T-helper 1 cell treated with Interleukin-12 subunit alpha and Interleukin-12 subunit beta and Interleukin-4 antibody, amounts not matched to agents 30 ng/mL and 1 ng/mL, for 36 hours (primary cell): ENCODE data around the gene CECR2. TPM values are rescaled to one million over a fixed set of nuclear protein-coding genes. Genes with fewer than 3 reads are reported as not detected.

Experiments
- intact Hi-C: fragments of 100-400 bp; cut with micrococcal nuclease; formaldehyde crosslinking; loops from one replicate; pipeline ENCODE4 v1.15.1; 2024
- total RNA-seq: library from RNA; stranded (reverse); gene quantifications from 2 replicates; pipeline ENCODE4 v1.2.3, GENCODE V29; 2022

The CECR2 gene
- total RNA-seq, 1 donor from 2014 or later = 0.42 TPM

DNA sequence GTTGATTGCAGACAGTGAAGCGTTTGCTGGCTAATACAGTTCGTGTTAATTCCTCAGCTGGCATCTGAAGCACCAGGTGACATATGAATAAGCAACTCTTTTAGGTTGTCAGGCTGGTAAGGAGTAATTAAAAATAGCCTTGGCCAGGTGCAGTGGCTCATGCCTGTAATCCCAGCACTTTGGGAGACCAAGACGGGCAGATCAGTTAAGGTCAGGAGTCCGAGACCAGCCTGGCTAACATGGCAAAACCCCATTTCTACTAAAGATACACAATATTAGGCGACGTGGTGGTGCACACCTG, 74.9 kb downstream of the CECR2 start:
- intact Hi-C loops = no loop called here

DNA sequence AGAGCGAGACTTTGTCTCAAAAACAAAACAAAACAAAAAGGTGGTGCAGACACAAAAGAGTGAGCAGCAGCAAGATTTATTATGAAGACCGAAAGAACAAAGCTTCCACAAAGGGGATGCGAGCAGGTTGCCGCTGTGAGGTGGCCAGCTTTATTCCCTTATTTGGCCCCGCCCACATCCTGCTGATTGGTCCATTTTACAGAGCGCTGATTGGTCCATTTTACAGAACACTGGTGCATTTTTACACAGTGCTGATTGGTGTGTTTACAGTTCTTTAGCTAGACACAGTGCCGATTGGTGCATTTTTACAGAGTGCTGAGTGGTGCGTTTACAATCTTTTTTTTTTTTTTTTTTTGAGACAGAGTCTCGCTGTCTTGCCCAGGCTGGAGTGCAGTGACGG, 77.4 kb downstream of the CECR2 start:
- intact Hi-C loops = no loop called here

- intact Hi-C loops = no loop called here
Observed at GRCh38 chr22:17451316-17451715, 82.1 kb downstream of the CECR2 start.

GRCh38 chr22:17460895-17461294, 91.6 kb downstream of the CECR2 start:
- intact Hi-C loops = no loop called here

GRCh38 chr22:17470880-17471500, 101.7 kb downstream of the CECR2 start:
- intact Hi-C loops = no loop called here

DNA sequence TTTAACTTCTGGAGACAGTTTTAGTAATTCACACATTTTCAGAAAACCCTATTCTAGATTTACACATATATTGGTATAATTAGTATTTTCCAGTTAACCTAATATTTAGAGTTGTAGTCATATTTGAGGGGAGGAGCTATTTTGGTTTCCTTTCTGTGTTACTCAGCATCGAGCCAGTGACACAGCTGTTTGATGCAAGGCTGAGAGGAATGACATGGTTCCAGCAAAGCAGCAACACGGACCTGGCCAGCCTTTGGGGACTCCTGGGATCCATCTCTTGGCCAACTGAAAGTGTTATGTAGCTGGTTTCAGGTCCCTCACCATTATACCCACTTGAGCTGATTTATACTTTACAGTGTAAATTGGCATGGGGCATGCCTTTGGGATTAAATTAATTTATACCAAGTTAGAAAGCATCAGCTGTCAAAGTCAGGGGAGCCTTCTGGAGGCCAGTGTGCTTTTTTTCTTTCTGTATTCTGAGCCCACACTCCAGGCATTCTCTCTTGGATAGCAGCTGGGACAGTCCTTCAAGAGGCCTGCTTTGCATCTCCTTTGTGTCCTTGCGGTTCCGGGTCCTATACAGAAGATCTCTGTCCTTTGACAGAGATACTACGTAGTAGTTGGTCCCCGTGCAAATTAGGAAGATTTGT, 102.8 kb downstream of the CECR2 start:
- intact Hi-C loops = no loop called here

DNA sequence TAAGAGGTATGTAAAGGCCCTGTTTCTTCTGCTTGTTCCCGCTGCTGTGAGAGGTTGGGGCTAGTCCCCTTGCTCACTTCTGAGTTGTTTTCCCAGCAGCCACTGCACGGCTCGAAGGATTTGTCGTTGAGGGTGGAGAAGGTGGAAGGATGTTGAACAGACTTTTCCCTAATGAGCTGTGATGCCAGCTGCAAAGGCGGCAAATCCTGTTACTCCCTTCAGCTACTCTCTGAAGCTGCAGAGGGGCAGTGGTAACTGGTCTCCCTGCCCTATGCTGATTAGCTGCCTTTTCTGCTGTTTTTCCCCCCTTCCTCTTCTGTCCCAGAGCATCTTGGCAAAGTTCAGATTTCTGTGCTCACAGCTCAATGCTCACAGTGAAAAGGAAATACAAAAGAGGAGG, 103.7 kb downstream of the CECR2 start:
- intact Hi-C loops = no loop called here

GRCh38 chr22:17475318-17476230, 106.3 kb downstream of the CECR2 start:
- intact Hi-C loops = no loop called here

GRCh38 chr22:17476838-17477237, 107.6 kb downstream of the CECR2 start:
- intact Hi-C loops = no loop called here

GRCh38 chr22:17477391-17477833, 108.2 kb downstream of the CECR2 start:
- intact Hi-C loops = no loop called here

- intact Hi-C loops = no loop called here
Observed at GRCh38 chr22:17479135-17479534, 109.9 kb downstream of the CECR2 start.

DNA sequence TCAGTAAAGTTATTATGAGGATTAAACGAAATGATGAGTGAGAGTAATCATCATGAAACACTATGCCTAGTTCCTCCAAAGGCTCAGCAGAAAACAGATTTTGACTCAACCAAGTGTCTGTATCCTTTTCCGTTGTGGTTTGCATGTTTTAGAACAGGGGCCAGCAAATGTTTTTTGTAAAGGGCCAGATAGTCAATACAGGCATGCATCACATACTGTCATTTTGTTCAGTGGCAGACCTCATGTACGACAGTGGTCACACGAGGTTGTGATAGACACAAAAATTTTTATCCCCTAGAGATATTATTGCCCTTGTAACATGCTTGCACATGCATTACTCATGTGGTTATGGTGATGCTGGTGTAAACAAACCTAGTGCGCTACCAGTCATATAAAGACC, 112.2 kb downstream of the CECR2 start:
- intact Hi-C loops = no loop called here

- intact Hi-C loops = no loop called here
Observed at GRCh38 chr22:17483688-17484372, 114.6 kb downstream of the CECR2 start.

DNA sequence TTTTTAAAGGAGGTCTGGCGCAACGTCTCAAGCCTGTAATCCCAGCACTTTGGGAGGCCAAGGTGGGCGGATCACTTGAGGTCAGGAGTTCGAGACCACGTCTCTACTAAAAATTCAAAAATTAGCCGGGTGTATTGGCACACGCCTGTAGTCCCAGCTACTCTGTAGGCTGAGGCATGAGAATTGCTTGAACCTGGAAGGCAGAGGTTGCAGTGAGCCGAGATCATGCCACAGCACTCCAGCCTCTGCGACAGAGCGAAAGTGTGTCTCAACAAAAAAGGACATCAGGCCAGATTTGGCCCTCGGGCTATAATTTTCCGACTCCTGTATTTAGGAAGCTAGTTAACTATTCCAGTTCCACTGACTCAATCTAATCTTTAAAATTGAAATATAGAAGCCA, 115.3 kb downstream of the CECR2 start:
- intact Hi-C loops = no loop called here

GRCh38 chr22:17486313-17486712, 117.1 kb downstream of the CECR2 start:
- intact Hi-C loops = no loop called here

- intact Hi-C loops = no loop called here
Observed at GRCh38 chr22:17486719-17487118, 117.5 kb downstream of the CECR2 start.

GRCh38 chr22:17489101-17489500, 119.8 kb downstream of the CECR2 start:
- intact Hi-C loops = no loop called here

GRCh38 chr22:17491090-17491640, 121.9 kb downstream of the CECR2 start:
- intact Hi-C loops = no loop called here

- intact Hi-C loops = no loop called here
Observed at GRCh38 chr22:17492247-17492646, 123.0 kb downstream of the CECR2 start.

DNA sequence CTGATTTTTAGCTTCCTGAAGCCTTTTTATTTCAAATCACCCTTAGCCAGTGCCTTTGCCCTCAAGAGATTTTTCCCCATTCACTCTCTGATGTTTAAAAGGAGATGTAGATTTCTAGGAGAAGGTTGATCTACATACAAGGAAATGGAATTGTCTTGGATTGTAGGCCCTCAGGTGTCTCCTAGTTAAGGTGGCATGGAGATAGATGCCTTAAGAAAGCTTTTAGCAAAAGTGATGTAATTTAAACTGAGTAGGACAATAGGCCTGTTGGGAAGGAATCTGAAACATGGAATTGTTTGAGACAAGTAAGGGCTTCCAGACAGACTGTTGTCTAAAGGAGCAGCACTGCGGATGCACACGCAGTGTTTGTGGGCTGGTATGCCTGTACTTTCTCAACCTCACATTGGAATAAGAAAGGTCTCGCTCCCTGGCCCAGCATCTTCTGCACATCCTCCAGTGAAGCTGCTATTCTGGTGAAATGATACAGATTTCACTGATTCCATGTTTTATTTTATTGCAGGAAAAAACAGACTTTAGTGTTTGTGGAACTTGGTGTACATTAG, 124.2 kb downstream of the CECR2 start:
- intact Hi-C loops = no loop called here

DNA sequence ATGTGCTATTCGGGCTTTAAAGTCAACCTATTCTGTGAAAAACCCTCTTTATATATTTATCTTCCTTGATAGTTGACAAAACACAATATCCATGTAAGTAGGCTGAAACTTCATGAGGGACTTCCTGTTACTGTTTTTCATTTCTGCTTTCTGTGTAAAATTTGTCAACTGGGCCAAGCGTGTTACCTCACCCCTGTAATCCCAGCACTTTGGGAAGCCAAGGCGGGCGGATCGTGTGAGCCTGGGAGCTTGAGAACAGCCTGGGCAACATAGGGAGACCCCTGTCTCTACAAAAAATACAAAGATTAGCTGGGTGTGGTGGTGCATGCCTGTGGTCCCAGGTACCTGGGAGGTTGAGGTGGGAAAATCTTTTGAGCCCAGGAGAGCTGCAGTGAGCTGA, 127.6 kb downstream of the CECR2 start:
- intact Hi-C loops = no loop called here
